Suprapubic skin (tissue), 3 donors: ENCODE results near the gene UPP1.

Experiments
- POLR2AphosphoS5 ChIP-seq, 3 donors: sonication (generic); formaldehyde crosslinking; IDR thresholded peaks; one replicate each; pipeline ENCODE4 v1.6.1; 2017; ENCODE audit warnings: antibody characterized with exemption in 3 of 3
- TF ChIP-seq, protein P1 (sequence below), 2 donors: fragments of 200-600 bp in 1 of 2; fragments of 450-650 bp in 1 of 2; sonication (generic) in 1 of 2; IDR thresholded peaks; one replicate each; pipeline ENCODE4 v1.5.1; 2016 to 2019; ENCODE audit warnings: antibody characterized with exemption in 2 of 2, mild to moderate bottlenecking in 1 of 2, moderate library complexity in 1 of 2

DNA sequence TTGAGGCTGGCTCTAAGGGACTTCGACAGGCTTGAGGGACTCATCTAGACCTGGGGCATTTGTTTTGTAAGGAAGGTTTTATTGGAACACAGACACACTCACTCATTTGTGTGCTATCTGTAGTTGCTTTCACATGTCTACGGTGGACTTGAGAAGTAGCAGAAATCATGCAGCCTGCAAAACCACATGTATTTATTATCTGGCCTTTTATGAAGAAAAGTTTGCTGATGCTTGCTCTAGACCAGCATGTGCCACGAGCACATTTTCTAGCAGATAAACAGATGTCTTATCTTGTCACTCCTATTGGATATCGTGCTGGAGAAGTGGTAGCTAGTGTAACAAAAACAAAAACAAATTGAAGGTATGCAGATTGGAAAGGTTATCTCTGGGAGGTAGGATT lies 9.8 kb downstream of the UPP1 start:
- TF ChIP-seq POLR2AphosphoS5 (IDR thresholded peaks at IDR 0.05), result no peak
- TF ChIP-seq, protein P1, sequence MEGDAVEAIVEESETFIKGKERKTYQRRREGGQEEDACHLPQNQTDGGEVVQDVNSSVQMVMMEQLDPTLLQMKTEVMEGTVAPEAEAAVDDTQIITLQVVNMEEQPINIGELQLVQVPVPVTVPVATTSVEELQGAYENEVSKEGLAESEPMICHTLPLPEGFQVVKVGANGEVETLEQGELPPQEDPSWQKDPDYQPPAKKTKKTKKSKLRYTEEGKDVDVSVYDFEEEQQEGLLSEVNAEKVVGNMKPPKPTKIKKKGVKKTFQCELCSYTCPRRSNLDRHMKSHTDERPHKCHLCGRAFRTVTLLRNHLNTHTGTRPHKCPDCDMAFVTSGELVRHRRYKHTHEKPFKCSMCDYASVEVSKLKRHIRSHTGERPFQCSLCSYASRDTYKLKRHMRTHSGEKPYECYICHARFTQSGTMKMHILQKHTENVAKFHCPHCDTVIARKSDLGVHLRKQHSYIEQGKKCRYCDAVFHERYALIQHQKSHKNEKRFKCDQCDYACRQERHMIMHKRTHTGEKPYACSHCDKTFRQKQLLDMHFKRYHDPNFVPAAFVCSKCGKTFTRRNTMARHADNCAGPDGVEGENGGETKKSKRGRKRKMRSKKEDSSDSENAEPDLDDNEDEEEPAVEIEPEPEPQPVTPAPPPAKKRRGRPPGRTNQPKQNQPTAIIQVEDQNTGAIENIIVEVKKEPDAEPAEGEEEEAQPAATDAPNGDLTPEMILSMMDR (IDR thresholded peaks at IDR 0.05), result no peak
